Type B pancreatic cell (in vitro differentiated cells): ENCODE measurements around the gene EDARADD. TPM values are rescaled to one million over a fixed set of nuclear protein-coding genes. Genes with fewer than 3 reads are reported as not detected.

Experiments
- DNase-seq: peaks from one replicate; pipeline ENCODE4 v3.0.0; 2021; ENCODE audit warnings: mixed read lengths; ENCODE audit not compliant: unreplicated experiment; ENCODE audit errors: extremely low spot score
- H3K27ac Mint-ChIP-seq: 2 replicates; pipeline ENCODE4 v1.8.0; 2021; ENCODE audit warnings: mild to moderate bottlenecking, mixed read lengths
- H3K27me3 Mint-ChIP-seq: 2 replicates; pipeline ENCODE4 v1.8.0; 2021; ENCODE audit warnings: mixed read lengths
- H3K36me3 Mint-ChIP-seq: 2 replicates; pipeline ENCODE4 v1.8.0; 2021; ENCODE audit warnings: mixed read lengths
- H3K4me1 Mint-ChIP-seq: one replicate; pipeline ENCODE4 v1.8.0; 2021; ENCODE audit warnings: mixed read lengths; ENCODE audit not compliant: unreplicated experiment
- H3K4me3 Mint-ChIP-seq: 2 replicates; pipeline ENCODE4 v1.8.0; 2021; ENCODE audit warnings: mild to moderate bottlenecking, mixed read lengths
- H3K9me3 Mint-ChIP-seq: 2 replicates; pipeline ENCODE4 v1.8.0; 2021; ENCODE audit warnings: mixed read lengths
- total RNA-seq: library from RNA; stranded (reverse); gene quantifications from 2 replicates; pipeline ENCODE4 v1.2.1, GENCODE V29; 2021; ENCODE audit warnings: low replicate concordance
- TF ChIP-seq, protein P1 (sequence below): fragments of 200-600 bp; sonication (generic); conservative IDR thresholded peaks from 2 replicates; pipeline ENCODE4 v1.5.0; 2021; ENCODE audit warnings: antibody characterized with exemption, mild to moderate bottlenecking

The EDARADD gene
- total RNA-seq, 1 donor from 2014 or later: 14.8 TPM

DNA sequence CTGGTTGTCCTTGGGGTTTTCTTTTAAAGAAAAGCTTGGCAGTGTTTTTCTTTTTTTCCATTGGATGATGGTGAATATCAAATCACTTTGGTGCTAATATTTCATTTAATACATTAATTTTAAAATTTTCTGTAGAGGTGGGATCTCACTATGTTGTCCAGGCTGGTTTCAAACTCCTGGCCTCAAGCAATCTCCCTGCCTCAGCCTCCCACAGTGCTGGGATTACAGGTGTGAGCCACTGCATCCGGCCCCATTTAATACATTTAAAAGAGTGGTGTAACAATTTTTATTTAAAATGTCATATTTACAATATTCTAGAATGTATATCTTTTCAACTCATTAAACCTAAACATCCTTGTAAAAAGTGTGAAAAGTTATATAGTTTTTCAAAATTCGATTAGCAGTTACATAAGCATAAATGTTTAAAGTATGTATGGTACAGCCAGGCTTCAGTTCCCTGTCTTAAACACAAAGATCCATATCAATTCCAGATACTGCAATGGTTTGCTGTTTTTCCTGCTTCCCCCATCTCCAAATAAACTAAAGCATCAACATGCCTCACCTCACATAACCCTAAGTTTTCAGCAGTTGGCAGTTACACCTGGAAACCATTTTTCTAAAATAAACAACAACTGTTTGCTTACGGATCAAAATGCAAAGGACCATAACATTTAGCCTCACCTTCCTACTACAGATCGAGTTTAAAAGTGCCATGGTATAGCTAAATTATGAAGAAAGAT lies 120.8 kb downstream of the EDARADD start:
- H3K27me3 Mint-ChIP-seq: no peaks in the 10 kb centered on the region
- H3K36me3 Mint-ChIP-seq: no peaks in the 10 kb centered on the region
- H3K4me1 Mint-ChIP-seq: peaks cover 14% of the 10 kb centered on the region
- no peaks in the 10 kb centered on the region for H3K9me3 Mint-ChIP-seq
- H3K4me3 Mint-ChIP-seq: no peak overlapping the region
- TF ChIP-seq, protein P1, sequence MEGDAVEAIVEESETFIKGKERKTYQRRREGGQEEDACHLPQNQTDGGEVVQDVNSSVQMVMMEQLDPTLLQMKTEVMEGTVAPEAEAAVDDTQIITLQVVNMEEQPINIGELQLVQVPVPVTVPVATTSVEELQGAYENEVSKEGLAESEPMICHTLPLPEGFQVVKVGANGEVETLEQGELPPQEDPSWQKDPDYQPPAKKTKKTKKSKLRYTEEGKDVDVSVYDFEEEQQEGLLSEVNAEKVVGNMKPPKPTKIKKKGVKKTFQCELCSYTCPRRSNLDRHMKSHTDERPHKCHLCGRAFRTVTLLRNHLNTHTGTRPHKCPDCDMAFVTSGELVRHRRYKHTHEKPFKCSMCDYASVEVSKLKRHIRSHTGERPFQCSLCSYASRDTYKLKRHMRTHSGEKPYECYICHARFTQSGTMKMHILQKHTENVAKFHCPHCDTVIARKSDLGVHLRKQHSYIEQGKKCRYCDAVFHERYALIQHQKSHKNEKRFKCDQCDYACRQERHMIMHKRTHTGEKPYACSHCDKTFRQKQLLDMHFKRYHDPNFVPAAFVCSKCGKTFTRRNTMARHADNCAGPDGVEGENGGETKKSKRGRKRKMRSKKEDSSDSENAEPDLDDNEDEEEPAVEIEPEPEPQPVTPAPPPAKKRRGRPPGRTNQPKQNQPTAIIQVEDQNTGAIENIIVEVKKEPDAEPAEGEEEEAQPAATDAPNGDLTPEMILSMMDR: no peak
- H3K27ac Mint-ChIP-seq: peak overlapping the region; percentile 9
- no peak for DNase-seq

DNA sequence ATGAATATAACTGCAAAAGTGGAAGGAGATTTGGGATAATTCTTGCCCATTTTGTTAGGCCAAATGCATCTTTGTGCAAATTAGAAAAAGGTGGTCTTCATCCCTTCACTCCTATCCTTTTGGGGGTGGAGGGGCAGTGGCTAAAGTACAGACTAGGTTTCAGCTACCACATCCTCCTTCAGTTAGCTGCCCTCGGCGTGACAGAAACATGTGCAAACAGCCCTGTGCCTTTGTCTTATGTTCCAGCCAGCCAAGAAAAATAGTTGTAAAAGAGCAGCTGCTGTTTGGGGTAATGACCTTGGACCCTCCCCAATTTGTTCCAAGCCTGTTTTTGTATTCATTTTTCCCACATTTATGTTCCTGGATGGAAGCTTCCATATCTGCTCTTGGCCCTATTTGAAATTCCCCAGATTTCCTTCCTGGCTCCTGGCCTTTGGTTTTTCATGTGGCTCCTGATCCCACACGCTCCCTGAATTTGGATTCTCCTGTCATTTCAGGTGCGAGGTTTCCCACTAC lies 121.4 kb downstream of the EDARADD start:
- no peaks in the 10 kb centered on the region for H3K36me3 Mint-ChIP-seq
- H3K27ac Mint-ChIP-seq: peak overlapping the region; percentile 39
- H3K4me3 Mint-ChIP-seq: no peak overlapping the region
- TF ChIP-seq, protein P1: no peak
- peaks cover 14% of the 10 kb centered on the region for H3K4me1 Mint-ChIP-seq
- H3K9me3 Mint-ChIP-seq: no peaks in the 10 kb centered on the region
- H3K27me3 Mint-ChIP-seq: no peaks in the 10 kb centered on the region
- DNase-seq: no peak

DNA sequence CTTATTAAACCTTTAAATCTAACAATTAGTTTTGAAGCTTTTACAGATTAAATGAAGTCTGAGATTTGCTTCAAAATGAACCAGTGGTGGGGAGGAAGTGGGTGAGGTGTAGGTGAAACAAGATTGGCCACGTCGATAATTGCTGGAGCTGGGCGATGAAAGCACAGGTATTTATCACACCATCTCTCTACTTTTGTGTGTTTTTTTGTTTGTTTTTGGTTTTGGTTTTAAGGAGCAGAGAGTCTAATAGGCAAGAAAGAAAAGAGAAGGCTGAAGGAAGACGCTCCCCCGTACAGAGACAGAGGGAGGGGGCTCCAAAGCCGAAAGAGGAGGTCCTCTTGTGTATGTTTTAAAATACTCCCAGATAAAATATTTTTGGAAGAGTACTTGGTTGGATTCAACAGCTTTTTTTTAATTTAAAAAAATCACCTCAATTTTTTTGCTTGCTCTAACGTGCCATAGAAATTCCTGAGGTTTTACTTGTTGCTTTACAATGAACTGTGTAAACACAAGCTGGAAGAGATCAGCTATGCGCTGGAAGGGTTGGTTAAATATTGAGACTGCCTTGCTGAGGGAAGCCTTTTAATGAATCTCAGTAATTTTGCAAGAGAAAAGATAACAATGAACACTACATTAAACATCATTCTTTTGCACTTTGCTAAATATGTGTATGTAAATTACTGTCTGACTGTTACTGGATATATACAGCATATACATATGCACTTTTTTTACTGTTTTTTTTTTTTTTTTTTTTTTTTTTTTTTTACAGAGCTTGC lies 123.0 kb downstream of the EDARADD start:
- H3K4me3 Mint-ChIP-seq: peak overlapping the region; percentile 62
- no peaks in the 10 kb centered on the region for H3K36me3 Mint-ChIP-seq
- peak overlapping the region; percentile 85 for H3K27ac Mint-ChIP-seq
- peaks cover 14% of the 10 kb centered on the region for H3K4me1 Mint-ChIP-seq
- H3K27me3 Mint-ChIP-seq: no peaks in the 10 kb centered on the region
- TF ChIP-seq, protein P1: no peak
- no peak for DNase-seq
- peaks cover 3% of the 10 kb centered on the region for H3K9me3 Mint-ChIP-seq

DNA sequence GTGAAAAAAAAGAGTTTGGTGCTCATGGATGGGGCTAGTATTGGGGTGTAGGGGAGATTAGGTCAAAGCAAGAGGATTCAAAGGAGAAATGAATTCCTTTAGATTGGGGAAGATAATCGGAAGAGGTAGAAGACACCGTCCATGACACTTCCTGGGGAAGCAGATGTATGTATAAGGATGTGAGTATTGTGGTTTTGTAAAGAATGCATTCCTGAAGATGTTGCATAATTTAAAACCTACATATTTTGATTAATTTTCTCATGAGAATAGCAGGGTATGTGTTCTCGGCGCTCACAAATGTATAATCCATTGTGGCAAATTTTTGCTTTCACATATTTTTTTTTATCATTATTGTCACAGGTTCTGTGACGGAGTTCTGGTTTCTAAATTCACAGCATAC lies 124.2 kb downstream of the EDARADD start:
- Mint-ChIP-seq H3K4me1 (peaks cover 23% of the 10 kb centered on the region), H3K9me3 (peaks cover 3% of the 10 kb centered on the region), H3K27me3 (no peaks in the 10 kb centered on the region), H3K4me3 (no peak overlapping the region), H3K27ac (no peak overlapping the region), H3K36me3 (no peaks in the 10 kb centered on the region)
- TF ChIP-seq, protein P1: no peak
- DNase-seq: no peak

DNA sequence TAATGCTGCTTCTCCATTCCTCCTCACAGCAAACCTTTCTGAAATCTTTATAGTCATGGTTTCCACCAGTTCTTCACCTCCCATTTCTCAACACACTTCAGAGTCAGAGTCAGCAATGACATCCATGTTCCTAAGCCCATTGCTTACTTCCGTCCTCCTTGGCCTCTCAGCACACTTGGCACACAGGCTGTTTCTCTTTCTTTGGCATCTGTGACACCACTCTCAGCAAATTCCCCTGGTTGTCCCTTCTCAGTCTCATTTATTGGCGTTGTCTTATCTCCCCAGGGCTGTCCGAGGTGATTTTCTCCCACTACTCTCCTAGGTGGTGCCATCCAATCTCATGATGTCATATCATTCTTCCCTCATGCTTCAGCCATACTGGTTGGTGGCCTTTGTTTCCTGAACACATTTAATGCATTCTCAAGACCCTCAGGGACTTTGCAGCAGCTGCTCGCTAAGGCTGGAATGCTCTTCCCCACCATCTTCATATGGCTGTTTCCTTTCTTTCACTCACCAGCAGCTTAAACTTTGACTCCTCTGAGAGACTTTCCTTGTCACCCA lies 126.4 kb downstream of the EDARADD start:
- Mint-ChIP-seq H3K36me3 (no peaks in the 10 kb centered on the region), H3K9me3 (peaks cover 3% of the 10 kb centered on the region), H3K27me3 (no peaks in the 10 kb centered on the region), H3K4me1 (peaks cover 23% of the 10 kb centered on the region), H3K4me3 (no peak overlapping the region), H3K27ac (no peak overlapping the region)
- TF ChIP-seq, protein P1: no peak
- no peak for DNase-seq
